IMR-90 (cell line): ENCODE results near the gene SIGLEC6. TPM values are rescaled to one million over a fixed set of nuclear protein-coding genes. Genes with fewer than 3 reads are reported as not detected.

Source experiments
- ATAC-seq: fragments of 200-7000 bp; cut with Tn5 transposase; 2 replicates; pipeline ENCODE4 v1.9.1; 2020; ENCODE audit warnings: low read depth, mild to moderate bottlenecking, moderate library complexity
- BruUV-seq: library from RNA; stranded (reverse); fragments of 400-500 nt; replicated peaks from 2 replicates; lab custom pipeline; 2021; lab: Mats Ljungman, UMichigan
- CTCF ChIA-PET: fragments of 300-600 bp; formaldehyde crosslinking; extraction: SDS; loops from one replicate; lab custom pipeline; 2021; ENCODE audit warnings: antibody characterized with exemption; lab: Yijun Ruan, JAX
- POLR2A ChIA-PET: fragments of 300-600 bp; sonication (Branson Sonifier 250); formaldehyde crosslinking; loops from one replicate; lab custom pipeline; 2022; ENCODE audit warnings: antibody characterized with exemption; ENCODE audit not compliant: unreplicated experiment; lab: Charles Lee
- DNase-seq: peaks from one replicate; pipeline ENCODE4 v3.0.0; 2013
- H2AFZ ChIP-seq: replicated peaks from 2 replicates; pipeline ENCODE3; 2013; ENCODE audit warnings: low read length, mild to moderate bottlenecking; ENCODE audit not compliant: poor library complexity
- H2AK5ac ChIP-seq: 2 replicates; pipeline ENCODE4 v1.6.1; 2013; ENCODE audit warnings: low read depth, low read length, inconsistent platforms
- H2AK9ac ChIP-seq: replicated peaks from 2 replicates; pipeline ENCODE3; 2013; ENCODE audit warnings: mild to moderate bottlenecking, low read depth, low read length, moderate library complexity; ENCODE audit not compliant: poor library complexity
- H2BK120ac ChIP-seq: 2 replicates; pipeline ENCODE4 v1.6.1; 2013; ENCODE audit warnings: low read depth, low read length, inconsistent platforms
- H2BK15ac ChIP-seq: 3 replicates; pipeline ENCODE4 v1.6.1; 2013; ENCODE audit warnings: low read depth, low read length, inconsistent platforms
- H2BK20ac ChIP-seq: 2 replicates; pipeline ENCODE4 v1.6.1; 2013; ENCODE audit warnings: low read depth, mild to moderate bottlenecking, inconsistent platforms, low read length, moderate library complexity
- H2BK5ac ChIP-seq: 2 replicates; pipeline ENCODE4 v1.6.1; 2013; ENCODE audit warnings: mild to moderate bottlenecking, low read depth, low read length, inconsistent platforms; ENCODE audit not compliant: poor library complexity, severe bottlenecking
- H3K14ac ChIP-seq: replicated peaks from 2 replicates; pipeline ENCODE4 v1.6.1; 2013; ENCODE audit warnings: low read depth, low read length, inconsistent platforms
- H3K18ac ChIP-seq: 2 replicates; pipeline ENCODE4 v1.6.1; 2013; ENCODE audit warnings: low read depth, low read length, control low read depth
- H3K23ac ChIP-seq: 2 replicates; pipeline ENCODE4 v1.6.1; 2013; ENCODE audit warnings: low read depth, low read length, inconsistent platforms
- H3K27ac ChIP-seq: 2 replicates; pipeline ENCODE4 v1.5.1; 2013; ENCODE audit warnings: mild to moderate bottlenecking, control low read depth, low read length; ENCODE audit not compliant: insufficient read depth
- H3K27me3 ChIP-seq: 2 replicates; pipeline ENCODE4 v1.6.1; 2013; ENCODE audit warnings: low read length; ENCODE audit not compliant: control insufficient read depth, insufficient read depth
- H3K36me3 ChIP-seq: 2 replicates; pipeline ENCODE4 v1.6.1; 2013; ENCODE audit warnings: low read length, mixed read lengths; ENCODE audit not compliant: control insufficient read depth, insufficient read depth
- H3K4ac ChIP-seq: 2 replicates; pipeline ENCODE4 v1.6.1; 2013; ENCODE audit warnings: low read depth, low read length, inconsistent platforms
- H3K4me1 ChIP-seq: 2 replicates; pipeline ENCODE4 v1.6.1; 2013; ENCODE audit warnings: low read length, mixed read lengths; ENCODE audit not compliant: control insufficient read depth, insufficient read depth
- H3K4me2 ChIP-seq: 2 replicates; pipeline ENCODE4 v1.6.1; 2013; ENCODE audit warnings: low read depth, mild to moderate bottlenecking, control low read depth, low read length, moderate library complexity
- H3K4me3 ChIP-seq: 2 replicates; pipeline ENCODE4 v1.5.1; 2013; ENCODE audit warnings: low read depth, mild to moderate bottlenecking, control low read depth, low read length, moderate library complexity; ENCODE audit not compliant: insufficient read depth
- H3K56ac ChIP-seq: 2 replicates; pipeline ENCODE4 v1.6.1; 2013; ENCODE audit warnings: low read length, inconsistent platforms; ENCODE audit not compliant: insufficient read depth; ENCODE audit errors: extremely low read depth
- H3K79me1 ChIP-seq, 2 experiments: 2 replicates each; pipeline ENCODE4 v1.6.1; 2013; ENCODE audit warnings: low read length in 2 of 2, inconsistent platforms in 1 of 2, low read depth in 1 of 2
- H3K9ac ChIP-seq: 2 replicates; pipeline ENCODE4 v1.6.1; 2013; ENCODE audit warnings: low read depth, low read length, control low read depth
- H3K9me1 ChIP-seq: 2 replicates; pipeline ENCODE4 v1.6.1; 2013; ENCODE audit warnings: low read length, inconsistent platforms; ENCODE audit not compliant: insufficient read depth
- H3K9me3 ChIP-seq: 2 replicates; pipeline ENCODE4 v1.6.1; 2013; ENCODE audit warnings: low read length; ENCODE audit not compliant: control insufficient read depth, insufficient read depth
- H4K20me1 ChIP-seq: 2 replicates; pipeline ENCODE4 v1.6.1; 2013; ENCODE audit warnings: low read length, inconsistent platforms; ENCODE audit not compliant: insufficient read depth
- H4K5ac ChIP-seq: 2 replicates; pipeline ENCODE4 v1.6.1; 2013; ENCODE audit warnings: mild to moderate bottlenecking, low read depth, low read length, control low read depth
- H4K8ac ChIP-seq, 2 experiments: 2 replicates each; pipeline ENCODE4 v1.6.1; 2013; ENCODE audit warnings: low read depth in 2 of 2, low read length in 2 of 2, control low read depth in 1 of 2, inconsistent platforms in 1 of 2
- H4K91ac ChIP-seq: 2 replicates; pipeline ENCODE4 v1.6.1; 2013; ENCODE audit warnings: low read depth, low read length, inconsistent platforms; ENCODE audit not compliant: insufficient read depth
- BHLHE40 ChIP-seq: fragments of 150-350 bp; IDR thresholded peaks from 2 replicates; pipeline ENCODE4 v1.6.1; 2016; ENCODE audit warnings: mild to moderate bottlenecking, low read depth, low read length
- CEBPB ChIP-seq: IDR thresholded peaks from 2 replicates; pipeline ENCODE4 v1.6.1; 2012; ENCODE audit warnings: low read depth, low read length, improper control_type of control experiment
- CHD1 ChIP-seq: IDR thresholded peaks from 2 replicates; pipeline ENCODE4 v1.6.1; 2012; ENCODE audit warnings: low read depth, low read length, improper control_type of control experiment
- CTCF ChIP-seq: conservative IDR thresholded peaks from 2 replicates; pipeline ENCODE4 v1.5.1; 2012; ENCODE audit warnings: mild to moderate bottlenecking, low read depth, low read length, improper control_type of control experiment
- FOS ChIP-seq: fragments of 150-350 bp; IDR thresholded peaks from 2 replicates; pipeline ENCODE4 v1.6.1; 2016; ENCODE audit warnings: low read depth, low read length
- MAFK ChIP-seq: IDR thresholded peaks from 2 replicates; pipeline ENCODE4 v1.6.1; 2012; ENCODE audit warnings: low read depth, low read length, improper control_type of control experiment
- MXI1 ChIP-seq: IDR thresholded peaks from 2 replicates; pipeline ENCODE4 v1.6.1; 2012; ENCODE audit warnings: low read depth, mild to moderate bottlenecking, low read length, moderate library complexity, borderline replicate concordance
- NFE2L2 ChIP-seq: fragments of 150-350 bp; IDR thresholded peaks from 2 replicates; pipeline ENCODE4 v1.6.1; 2016; ENCODE audit warnings: low read depth, mild to moderate bottlenecking, low read length
- POLR2A ChIP-seq: IDR thresholded peaks from 2 replicates; pipeline ENCODE4 v1.6.1; 2012; ENCODE audit warnings: mild to moderate bottlenecking, low read depth, low read length
- RAD21 ChIP-seq: IDR thresholded peaks from 2 replicates; pipeline ENCODE4 v1.6.1; 2012; ENCODE audit warnings: low read length, improper control_type of control experiment
- RFX5 ChIP-seq: IDR thresholded peaks from 2 replicates; pipeline ENCODE4 v1.8.0; 2012; ENCODE audit warnings: low read depth, mild to moderate bottlenecking, low read length, moderate library complexity
- SMC3 ChIP-seq: fragments of 150-350 bp; IDR thresholded peaks from 2 replicates; pipeline ENCODE4 v1.6.1; 2016; ENCODE audit warnings: low read depth, mild to moderate bottlenecking, antibody characterized with exemption, low read length, moderate library complexity
- WGBS, 2 experiments: methylation state at CpG; one replicate each; pipeline versions ENCODE4 v1.1.5 to v1.1.7; 2013; ENCODE audit warnings: missing lambda C conversion rate in 2 of 2; ENCODE audit not compliant: insufficient read length in 1 of 2; ENCODE audit errors: extremely low coverage in 2 of 2; 5-methylcytosine and 5-hydroxymethylcytosine counted together
- dilution Hi-C: fragments of 300-500 bp; cut with HindIII; formaldehyde crosslinking; loops from one replicate; pipeline ENCODE4 v1.14.3; 2018; ENCODE audit warnings: low sequenced_read_pairs; ENCODE audit not compliant: unreplicated experiment
- in situ Hi-C: fragments of 300-500 bp; cut with MboI; formaldehyde crosslinking; loops from 3 replicates; pipeline ENCODE4 v1.14.3; 2019; ENCODE audit warnings: low sequenced_read_pairs, inconsistent platforms, mixed read lengths
- intact Hi-C: fragments of 100-400 bp; cut with micrococcal nuclease; formaldehyde crosslinking; loops from 2 replicates; pipeline ENCODE4 v1.10.0; 2022
- polyA plus RNA-seq, 3 experiments: library from polyadenylated mRNA; depleted of rRNA; stranded (reverse); fragments of >200 nt; gene quantifications; 2 replicates each; pipeline ENCODE4 v1.2.3, GENCODE V29; 2012; ENCODE audit warnings: low replicate concordance in 1 of 3
- total RNA-seq: library from RNA; depleted of rRNA; stranded (reverse); fragments of >200 nt; gene quantifications from 2 replicates; pipeline ENCODE4 v1.2.3, GENCODE V29; 2012
- TF ChIP-seq, protein P1 (sequence below): fragments of 150-350 bp; IDR thresholded peaks from 2 replicates; pipeline ENCODE4 v1.6.1; 2017; ENCODE audit warnings: mild to moderate bottlenecking, antibody characterized with exemption, low read length, low read depth

Gene SIGLEC6
- total and polyA plus RNA-seq, 2 of the 4 experiments (the other 2 are of a cell fraction) = not detected

DNA sequence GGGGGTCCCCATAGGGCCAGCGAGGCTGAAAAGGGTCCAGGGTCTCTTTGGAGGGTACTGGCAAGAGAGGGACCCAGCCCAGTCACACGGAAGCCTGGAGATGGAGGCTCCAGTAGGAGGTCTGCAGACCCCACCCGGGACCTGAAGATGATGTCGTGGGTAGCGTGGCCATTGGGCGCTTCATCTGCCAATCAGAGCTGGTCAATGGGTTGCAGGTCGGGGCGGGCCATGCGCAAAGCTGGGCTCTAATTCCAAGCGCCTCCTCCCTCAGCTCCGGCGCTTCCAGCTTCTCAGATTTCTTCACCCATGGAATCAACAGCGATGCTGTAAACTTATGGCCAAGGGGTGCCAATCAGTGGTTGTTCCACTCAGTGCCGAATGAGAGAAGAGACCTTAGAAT, 40.8 kb downstream of the SIGLEC6 start:
- no peak overlapping the region for H2BK5ac ChIP-seq
- H3K9me1 ChIP-seq = no peaks in the 10 kb centered on the region
- TF ChIP-seq CEBPB (no peak), BHLHE40 (no peak), RAD21 (no peak), RFX5 (no peak), FOS (no peak), POLR2A (no peak), CTCF (no peak), MXI1 (no peak), CHD1 (no peak), NFE2L2 (no peak), SMC3 (no peak), MAFK (no peak)
- TF ChIP-seq, protein P1, sequence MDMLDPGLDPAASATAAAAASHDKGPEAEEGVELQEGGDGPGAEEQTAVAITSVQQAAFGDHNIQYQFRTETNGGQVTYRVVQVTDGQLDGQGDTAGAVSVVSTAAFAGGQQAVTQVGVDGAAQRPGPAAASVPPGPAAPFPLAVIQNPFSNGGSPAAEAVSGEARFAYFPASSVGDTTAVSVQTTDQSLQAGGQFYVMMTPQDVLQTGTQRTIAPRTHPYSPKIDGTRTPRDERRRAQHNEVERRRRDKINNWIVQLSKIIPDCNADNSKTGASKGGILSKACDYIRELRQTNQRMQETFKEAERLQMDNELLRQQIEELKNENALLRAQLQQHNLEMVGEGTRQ = no peak
- no peak overlapping the region for H2AK5ac ChIP-seq
- intact Hi-C loops (no loop called here), in situ Hi-C loops (no loop called here), dilution Hi-C loops (no loop called here)
- H3K18ac ChIP-seq = no peak overlapping the region
- ChIA-PET CTCF (interaction anchor here (0.6 kb wide), 1 partner anchor 15 kb away, joined by 3 read pairs; no protein-coding TSS in a partner anchor), POLR2A (no interaction called here)
- no peaks in the 10 kb centered on the region for H4K20me1 ChIP-seq
- no peak overlapping the region for H3K14ac ChIP-seq
- no peak overlapping the region for H2BK15ac ChIP-seq
- no peaks in the 10 kb centered on the region for H3K79me1 ChIP-seq
- no peak overlapping the region for H3K56ac ChIP-seq
- no peak overlapping the region for H3K23ac ChIP-seq
- no peak overlapping the region for H3K9ac ChIP-seq
- H2AK9ac ChIP-seq = no peak overlapping the region
- H3K27ac ChIP-seq = no peak overlapping the region
- H3K4me3 ChIP-seq = no peak overlapping the region
- no peak overlapping the region for H3K4me2 ChIP-seq
- no peak overlapping the region for H2BK120ac ChIP-seq
- BruUV-seq = no TSS peak
- H4K5ac ChIP-seq = no peak overlapping the region
- WGBS, 2 experiments = 20% methylated on average over 4 of the region's 14 CpGs; no CpG with 5 or more reads in 1 of the 2 experiments
- no peak overlapping the region for H3K4ac ChIP-seq
- H2AFZ ChIP-seq = no peak overlapping the region
- ATAC-seq (no peak), DNase-seq (no peak)
- no peak overlapping the region for H2BK20ac ChIP-seq
- H4K91ac ChIP-seq = no peak overlapping the region
- H4K8ac ChIP-seq = no peak overlapping the region
- H3K36me3 ChIP-seq = no peaks in the 10 kb centered on the region
- H3K27me3 ChIP-seq = no peaks in the 10 kb centered on the region
- no peaks in the 10 kb centered on the region for H3K4me1 ChIP-seq
- H3K9me3 ChIP-seq = peaks cover 7% of the 10 kb centered on the region
